Liver (tissue), 3 donors: ENCODE results near the gene SNAPC2.

ENCODE experiments used
- EGR1 ChIP-seq, 2 donors: IDR thresholded peaks; 2 replicates each; pipeline ENCODE4 v1.6.1; 2016 to 2018; ENCODE audit warnings: antibody characterized with exemption in 2 of 2, low read depth in 2 of 2
- FOXA1 ChIP-seq: IDR thresholded peaks from 2 replicates; pipeline ENCODE4 v1.6.1; 2016; ENCODE audit warnings: antibody characterized with exemption
- RAD21 ChIP-seq, 2 donors: IDR thresholded peaks; 2 replicates each; pipeline ENCODE4 v1.6.1; 2016; ENCODE audit warnings: antibody characterized with exemption in 2 of 2, mild to moderate bottlenecking in 2 of 2
- SP1 ChIP-seq: IDR thresholded peaks from 2 replicates; pipeline ENCODE4 v1.6.1; 2018; ENCODE audit warnings: antibody characterized with exemption, mild to moderate bottlenecking
- TF ChIP-seq, protein P1 (sequence below): fragments of 150-350 bp; IDR thresholded peaks from 2 replicates; pipeline ENCODE4 v1.5.1; 2017; ENCODE audit warnings: improper control_type of control experiment, low read depth, low read length; ENCODE audit not compliant: missing input control
- TF ChIP-seq, protein P2 (sequence below): IDR thresholded peaks from 2 replicates; pipeline ENCODE4 v1.6.1; 2016; ENCODE audit warnings: antibody characterized with exemption
- donor health status: healthy.
- donor health status: healthy.

DNA sequence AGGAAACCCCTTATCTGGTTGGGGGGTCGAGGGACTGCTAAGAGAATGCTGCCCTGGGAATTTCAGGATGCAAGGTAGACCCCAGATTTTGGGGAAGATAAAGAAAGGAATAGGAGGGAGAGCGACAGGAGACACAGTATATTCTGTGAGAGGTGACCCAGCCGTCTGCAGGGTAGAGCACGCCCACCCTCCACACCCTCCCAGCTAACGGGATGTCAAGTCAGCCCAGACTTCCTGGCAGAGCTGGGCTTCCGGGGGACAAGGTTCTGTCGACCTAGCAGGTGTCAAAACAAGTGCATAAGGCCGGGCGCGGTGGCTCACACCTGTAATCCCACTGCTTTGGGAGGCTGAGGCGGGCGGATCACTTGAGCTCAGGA is 45.3 kb upstream of the SNAPC2 start:
- TF ChIP-seq, protein P1, sequence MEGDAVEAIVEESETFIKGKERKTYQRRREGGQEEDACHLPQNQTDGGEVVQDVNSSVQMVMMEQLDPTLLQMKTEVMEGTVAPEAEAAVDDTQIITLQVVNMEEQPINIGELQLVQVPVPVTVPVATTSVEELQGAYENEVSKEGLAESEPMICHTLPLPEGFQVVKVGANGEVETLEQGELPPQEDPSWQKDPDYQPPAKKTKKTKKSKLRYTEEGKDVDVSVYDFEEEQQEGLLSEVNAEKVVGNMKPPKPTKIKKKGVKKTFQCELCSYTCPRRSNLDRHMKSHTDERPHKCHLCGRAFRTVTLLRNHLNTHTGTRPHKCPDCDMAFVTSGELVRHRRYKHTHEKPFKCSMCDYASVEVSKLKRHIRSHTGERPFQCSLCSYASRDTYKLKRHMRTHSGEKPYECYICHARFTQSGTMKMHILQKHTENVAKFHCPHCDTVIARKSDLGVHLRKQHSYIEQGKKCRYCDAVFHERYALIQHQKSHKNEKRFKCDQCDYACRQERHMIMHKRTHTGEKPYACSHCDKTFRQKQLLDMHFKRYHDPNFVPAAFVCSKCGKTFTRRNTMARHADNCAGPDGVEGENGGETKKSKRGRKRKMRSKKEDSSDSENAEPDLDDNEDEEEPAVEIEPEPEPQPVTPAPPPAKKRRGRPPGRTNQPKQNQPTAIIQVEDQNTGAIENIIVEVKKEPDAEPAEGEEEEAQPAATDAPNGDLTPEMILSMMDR, result no peak
- TF ChIP-seq, protein P2, sequence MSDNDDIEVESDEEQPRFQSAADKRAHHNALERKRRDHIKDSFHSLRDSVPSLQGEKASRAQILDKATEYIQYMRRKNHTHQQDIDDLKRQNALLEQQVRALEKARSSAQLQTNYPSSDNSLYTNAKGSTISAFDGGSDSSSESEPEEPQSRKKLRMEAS, result no peak
- TF ChIP-seq RAD21 (IDR thresholded peaks at IDR 0.05), result no peak
- TF ChIP-seq EGR1 (IDR thresholded peaks at IDR 0.05; ENCODE audit: low read depth in 2 of 2), result no peak
- no peak for TF ChIP-seq FOXA1
- TF ChIP-seq SP1, result no peak
